ENCODE results near the gene ADA.

The ADA gene

DNA sequence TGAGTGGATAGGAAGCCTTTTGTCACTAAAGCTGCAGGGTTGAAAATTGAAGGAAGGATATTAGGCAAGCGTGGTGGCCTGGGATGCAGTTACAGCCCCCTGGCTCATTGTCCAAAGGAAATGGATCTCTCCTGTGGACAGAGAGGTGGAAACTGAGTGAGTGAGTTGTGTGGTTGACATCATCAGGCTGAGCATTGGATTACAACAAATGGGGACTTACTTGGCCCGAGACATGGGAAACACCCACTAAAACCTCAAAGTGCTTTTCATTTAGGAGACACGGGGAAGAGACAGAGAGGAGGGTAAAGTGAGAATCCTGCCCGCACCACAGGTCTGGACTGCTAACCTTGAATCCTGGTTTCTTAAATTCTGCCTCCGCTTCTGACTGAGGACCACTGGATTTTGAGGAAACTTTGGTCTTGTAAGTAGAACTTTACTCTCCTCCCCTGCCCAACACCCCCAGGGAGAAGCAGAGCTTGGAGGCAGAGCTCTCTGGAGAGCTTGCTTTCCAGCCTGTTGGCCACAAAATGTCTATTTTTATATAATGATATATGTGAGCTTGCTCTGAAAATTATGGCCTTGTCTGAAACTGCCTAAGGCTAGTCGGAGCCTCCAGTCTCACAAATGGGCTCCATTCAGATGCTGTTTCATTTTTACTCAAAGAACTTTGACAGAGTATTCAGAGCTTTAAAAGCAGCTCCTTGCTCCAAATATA lies 69.0 kb downstream of the ADA start, which contains the start of gene PKIG:
TSS of gene PKIG (plus strand) at position 269 of the 715 bp plus-strand sequence. CDS start 31,978 bp downstream, outside the sequence.
- H3K4me3 ChIP-seq (ENCODE audit: low read depth, low read length), result no peak within 1 kb of the TSS

DNA sequence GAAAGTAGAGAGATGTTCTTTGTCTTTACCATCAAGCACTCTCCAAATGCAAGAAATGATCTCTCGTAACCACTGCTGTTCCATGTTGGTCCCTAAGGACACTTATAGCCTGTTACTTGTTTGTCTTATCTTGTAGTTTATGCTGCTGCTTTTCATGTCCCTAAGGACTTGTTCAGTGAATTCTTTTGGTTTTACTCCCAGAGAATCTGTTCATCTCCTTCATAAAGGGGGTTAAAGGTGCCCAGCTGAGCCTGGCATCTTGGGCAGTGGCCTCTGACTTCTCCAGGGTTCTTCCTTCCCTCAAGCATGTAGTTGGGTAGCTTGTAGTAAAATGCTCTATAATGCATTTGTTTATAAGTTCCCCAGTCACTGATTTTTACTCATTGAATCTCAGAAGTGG lies 70.0 kb downstream of the ADA start:
- no peak overlapping the region for H3K4me3 ChIP-seq (ENCODE audit: low read depth, low read length)

DNA sequence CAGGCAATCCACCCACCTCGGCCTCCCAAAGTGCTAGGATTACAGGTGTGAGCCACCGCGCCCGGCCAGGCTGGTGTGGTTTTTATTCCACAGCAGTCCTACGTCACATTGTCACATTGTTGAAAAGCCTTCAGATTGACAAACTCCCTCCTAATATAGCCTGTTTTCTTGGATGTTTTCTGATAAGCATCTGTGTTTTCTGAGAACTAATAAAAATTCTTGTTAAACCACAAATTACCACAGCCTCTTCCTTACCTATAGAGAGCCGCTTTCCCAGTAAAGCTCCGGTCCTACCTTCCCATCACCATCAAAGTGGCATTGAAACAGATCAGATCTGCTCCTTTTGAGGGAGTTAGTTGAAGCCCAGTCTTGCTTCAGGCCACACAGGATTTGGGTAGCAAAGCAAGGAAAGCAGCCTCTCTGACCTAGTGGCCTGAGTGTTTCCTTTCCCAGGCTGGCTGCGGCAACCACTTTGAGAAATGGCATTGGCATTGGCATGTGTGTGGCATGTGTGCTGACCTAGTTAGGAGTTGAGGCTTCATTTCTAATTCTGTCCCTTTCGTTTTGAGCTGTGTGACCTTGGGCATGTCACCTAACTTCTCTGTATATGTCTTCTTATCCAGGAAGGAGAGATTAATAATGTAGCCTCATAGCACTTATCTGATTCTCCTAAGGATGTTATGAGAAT lies 70.8 kb downstream of the ADA start:
- H3K4me3 ChIP-seq (ENCODE audit: low read depth, low read length), result no peak overlapping the region

DNA sequence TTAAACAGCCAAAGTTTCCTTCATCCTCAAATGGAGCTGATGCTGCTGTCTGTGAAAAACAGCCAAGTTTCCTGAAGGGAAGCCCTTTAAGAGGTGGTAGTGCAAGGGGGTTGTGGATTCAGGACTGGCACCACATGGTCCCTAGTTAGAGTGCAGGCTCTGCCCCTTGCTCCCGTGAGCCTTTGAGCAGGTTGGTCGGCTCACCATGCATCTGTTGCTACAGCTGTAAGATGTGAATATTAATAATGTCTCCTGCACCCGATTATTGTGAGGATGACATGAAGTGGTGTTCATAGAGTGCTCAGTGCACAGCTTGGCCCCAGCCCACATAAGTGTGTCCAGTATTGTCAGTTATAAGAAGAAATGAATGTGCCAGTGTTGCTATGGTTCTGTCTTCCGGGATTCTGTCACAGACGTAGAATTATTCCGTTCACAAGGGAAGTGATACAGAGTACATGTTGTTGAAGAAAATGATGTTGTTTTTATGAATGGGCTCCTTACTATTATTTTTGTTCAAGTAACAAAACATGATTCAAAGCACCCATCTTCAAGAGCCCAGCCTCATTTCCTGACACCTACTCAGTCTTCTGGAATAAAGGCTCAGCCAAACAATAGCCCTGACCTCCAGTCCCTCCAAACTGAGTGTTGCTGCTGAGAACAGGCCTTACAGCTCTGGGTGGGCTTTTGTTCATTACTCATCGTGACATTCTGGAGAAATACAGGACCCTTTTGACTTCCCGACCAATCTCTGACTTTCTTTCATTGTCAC lies 72.0 kb downstream of the ADA start:
- no peak overlapping the region for H3K4me3 ChIP-seq (ENCODE audit: low read depth, low read length)

DNA sequence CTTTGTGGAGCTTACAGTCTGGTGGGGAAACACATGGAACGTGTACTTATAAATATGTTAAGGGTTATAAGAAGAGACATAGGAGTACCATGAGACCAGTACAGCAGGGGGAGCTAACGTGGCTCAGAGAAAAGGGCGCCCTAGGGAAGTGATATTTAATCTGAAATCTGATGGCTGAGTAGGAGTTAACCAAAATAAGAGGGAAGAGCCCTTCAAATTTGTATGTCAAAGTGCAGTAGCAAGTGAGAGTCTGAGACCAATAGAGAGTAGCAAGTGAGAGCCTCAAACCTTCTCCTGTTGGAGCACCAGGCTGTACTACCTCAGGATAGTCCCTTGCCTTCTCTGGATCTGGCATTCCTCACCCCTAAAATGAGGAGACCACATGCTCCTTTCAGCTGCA lies 75.2 kb downstream of the ADA start:
- no peak overlapping the region for H3K4me3 ChIP-seq (ENCODE audit: low read depth, low read length)

DNA sequence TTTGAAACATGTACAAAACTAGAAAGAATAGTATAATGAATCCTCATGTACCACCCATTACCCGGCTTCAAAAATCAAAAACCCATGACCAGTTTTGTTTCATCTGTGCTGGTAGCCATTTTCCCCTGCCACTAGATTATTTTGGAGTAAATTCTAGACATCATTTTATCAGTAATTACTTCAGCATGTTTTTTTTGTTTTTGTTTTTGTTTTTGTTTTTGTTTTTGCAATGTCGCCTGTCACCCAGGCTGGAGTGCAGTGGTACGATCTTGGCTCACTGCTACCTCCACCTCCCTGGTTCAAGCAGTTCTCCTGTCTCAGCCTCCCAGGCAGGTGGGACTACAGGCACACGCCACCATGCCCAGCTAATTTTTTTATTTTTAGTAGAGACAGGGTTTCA lies 77.1 kb downstream of the ADA start:
- no peak overlapping the region for H3K4me3 ChIP-seq (ENCODE audit: low read depth, low read length)

DNA sequence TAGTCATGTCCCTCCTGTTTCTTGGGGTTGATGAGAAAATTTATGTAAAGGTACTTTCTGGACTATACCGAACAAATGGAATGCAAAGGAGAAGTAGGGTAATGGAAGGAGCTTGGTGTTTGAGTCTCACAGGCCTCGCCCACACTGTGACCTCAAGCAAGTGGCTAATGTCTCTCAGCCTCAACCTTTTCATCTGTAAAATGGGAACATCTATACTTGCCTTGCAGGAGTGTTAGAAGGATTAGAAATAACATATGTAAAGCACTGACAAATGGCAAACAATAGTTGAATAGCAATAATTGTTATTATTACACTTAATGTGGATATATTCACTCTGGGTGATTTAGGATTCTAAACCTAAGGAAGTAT lies 78.0 kb downstream of the ADA start:
- H3K4me3 ChIP-seq (ENCODE audit: low read depth, low read length), result no peak overlapping the region

DNA sequence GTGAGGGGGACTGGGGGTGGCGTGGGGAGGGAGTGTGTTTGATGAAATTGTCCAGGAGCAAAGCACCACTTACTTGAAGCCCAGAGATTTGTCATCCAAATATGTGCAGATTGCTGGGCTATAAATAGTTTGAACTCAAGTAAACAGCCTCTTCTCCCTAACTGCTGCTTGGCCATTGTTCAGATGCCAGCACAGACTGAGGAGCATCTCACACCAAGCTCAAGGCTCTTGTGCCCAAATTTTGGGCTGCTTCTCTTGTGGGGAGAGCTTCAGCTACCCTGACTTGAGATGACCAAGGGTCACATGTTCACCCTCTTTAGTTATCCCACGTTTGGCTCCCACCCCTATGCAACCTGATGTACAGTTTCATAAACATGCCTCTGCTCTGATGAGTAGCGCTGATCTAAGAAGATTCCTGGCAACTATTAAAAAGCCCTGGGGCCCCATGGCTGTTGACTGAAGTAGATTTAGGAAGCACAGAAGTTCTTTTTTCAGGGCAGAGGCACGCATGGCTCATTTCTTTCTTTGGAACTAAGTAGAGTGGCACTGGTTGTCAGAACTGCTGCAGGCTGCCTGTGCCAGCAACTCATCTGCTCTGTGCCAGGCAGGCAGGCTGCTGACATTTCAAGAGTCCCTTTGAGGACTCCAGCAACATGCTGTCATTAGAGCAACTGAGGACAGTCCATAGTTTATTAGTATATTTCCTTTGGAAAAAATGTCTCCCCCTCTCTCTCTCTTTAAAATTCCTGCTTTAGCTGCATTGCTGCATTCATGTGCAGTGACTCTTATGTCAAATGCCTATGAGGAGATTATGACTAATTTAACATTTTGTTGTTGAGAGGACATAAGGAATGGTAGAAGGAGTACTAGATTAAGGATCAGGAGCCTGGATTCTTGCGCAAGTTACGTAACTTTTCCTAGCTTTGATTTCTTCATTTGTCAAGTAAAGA lies 78.7 kb downstream of the ADA start:
- no peak overlapping the region for H3K4me3 ChIP-seq (ENCODE audit: low read depth, low read length)

DNA sequence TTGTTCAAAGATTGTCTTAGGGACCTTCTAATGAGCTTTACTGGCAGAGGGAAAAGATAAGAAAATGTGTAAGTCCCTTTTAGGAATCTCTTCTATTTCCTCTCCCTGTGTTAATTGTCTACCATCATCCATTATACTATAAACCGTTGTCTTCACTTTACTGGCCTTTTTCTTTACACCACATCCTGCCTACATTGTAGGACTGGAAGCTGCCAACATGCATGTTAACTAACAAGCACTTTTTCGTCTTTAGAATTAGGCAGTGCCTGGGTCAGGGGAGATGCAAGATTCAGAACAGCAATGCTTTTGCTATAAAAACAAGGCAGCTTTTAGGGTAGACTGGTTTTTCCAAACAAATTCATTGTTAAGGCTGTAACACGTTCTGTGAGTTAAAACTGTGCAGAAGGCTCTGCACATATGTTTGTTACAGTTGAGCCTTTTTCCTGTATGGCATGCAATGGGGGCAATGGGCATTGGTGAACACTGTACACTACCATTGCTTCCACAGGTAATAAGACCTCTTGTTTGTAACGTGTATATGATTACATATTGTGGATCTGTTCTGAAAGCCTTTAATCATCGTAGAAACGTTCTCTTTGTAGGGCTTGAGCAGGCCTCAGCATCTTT lies 80.0 kb downstream of the ADA start:
- no peak overlapping the region for H3K4me3 ChIP-seq (ENCODE audit: low read depth, low read length)

DNA sequence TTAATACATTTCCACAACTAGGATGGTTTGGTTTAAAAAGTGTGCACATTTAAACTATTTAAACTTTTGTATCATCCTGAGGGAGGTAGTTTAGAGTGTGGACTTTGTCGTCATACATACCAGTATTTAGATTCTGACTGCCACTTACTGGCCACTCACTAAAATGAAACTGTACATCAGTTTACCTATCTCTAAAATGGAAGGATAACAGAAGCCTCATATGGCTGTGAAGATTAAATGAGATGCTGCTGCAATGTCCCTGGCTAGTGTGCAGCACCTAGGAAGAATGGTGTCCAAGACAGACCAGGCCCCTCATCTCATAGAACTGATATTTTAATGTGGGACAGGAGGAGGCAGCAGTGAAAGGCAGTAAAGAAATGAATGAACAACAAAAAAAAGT lies 81.1 kb downstream of the ADA start:
- no peak overlapping the region for H3K4me3 ChIP-seq (ENCODE audit: low read depth, low read length)

Data from iPS-11a (cell line).